K562 (cell line): ENCODE measurements around the gene C2orf76. TPM values are rescaled to one million over a fixed set of nuclear protein-coding genes. Genes with fewer than 3 reads are reported as not detected.
A peak's percentile ranks its signal among the peaks of the same experiment; 100 is the strongest.

Experiments
- ATAC-seq: fragments of 200-7000 bp; cut with Tn5 transposase; 3 replicates; pipeline ENCODE4 v1.9.1; 2020; ENCODE audit warnings: moderate library complexity
- BruUV-seq: library from RNA; stranded (reverse); fragments of 400-500 nt; replicated peaks from 2 replicates; lab custom pipeline; 2021; lab: Mats Ljungman, UMichigan
- CTCF ChIA-PET: fragments of 300-600 bp; formaldehyde crosslinking; extraction: SDS; loops from one replicate; lab custom pipeline; 2021; ENCODE audit warnings: low intra/inter-chr PET ratio; lab: Yijun Ruan, JAX
- POLR2A ChIA-PET: fragments of 300-600, 350-650 bp; sonication (Branson Sonifier 250); formaldehyde crosslinking; extraction: SDS; loops from one replicate; lab custom pipeline; 2021; ENCODE audit warnings: antibody characterized with exemption, inconsistent platforms; lab: Yijun Ruan, JAX
- DNase-seq, 4 experiments: peaks; one replicate each; pipeline versions ENCODE4 v3.0.0 to v3.0.0-alpha.2; 2011 to 2018; ENCODE audit warnings: low spot score in 3 of 4, mixed read lengths in 3 of 4; ENCODE audit errors: extremely low read depth in 1 of 4
- FAIRE-seq: peaks from 2 replicates; lab custom pipeline; 2011; peaks lifted over from hg19 to GRCh38; lab: Jason Lieb, UNC
- H2AFZ ChIP-seq: 2 replicates; pipeline ENCODE4 v1.6.0; 2011; ENCODE audit warnings: low read depth, low read length, control low read depth, inconsistent platforms
- H3K27ac ChIP-seq: fragments of 200-600 bp; 3 replicates; pipeline ENCODE4 v1.8.0; 2011; ENCODE audit warnings: low read depth, mild to moderate bottlenecking, control low read depth, inconsistent platforms, low read length, moderate library complexity, mixed read lengths; ENCODE audit errors: extremely low read depth
- H3K27me3 ChIP-seq, 2 experiments: fragments of 300-600 bp in 1 of 2; 2 replicates in 1 of 2; 3 replicates in 1 of 2; pipeline versions ENCODE4 v1.6.0 to v1.8.0; 2011; ENCODE audit warnings: inconsistent platforms in 2 of 2, low read length in 2 of 2, mild to moderate bottlenecking in 1 of 2, mixed read lengths in 1 of 2, moderate library complexity in 1 of 2; ENCODE audit not compliant: control insufficient read depth in 2 of 2, insufficient read depth in 2 of 2
- H3K36me3 ChIP-seq: fragments of 300-600 bp; 3 replicates; pipeline ENCODE4 v1.8.0; 2011; ENCODE audit warnings: mild to moderate bottlenecking, low read length, inconsistent platforms; ENCODE audit not compliant: control insufficient read depth, insufficient read depth
- H3K4me1 ChIP-seq, 2 experiments: fragments of 200-600 bp in 1 of 2; replicated peaks in 1 of 2; 2 replicates in 1 of 2; 3 replicates in 1 of 2; pipeline versions ENCODE4 v1.5.1 to v1.8.0; 2011; ENCODE audit warnings: inconsistent platforms in 2 of 2, low read length in 2 of 2, mild to moderate bottlenecking in 1 of 2, mixed read lengths in 1 of 2, moderate library complexity in 1 of 2; ENCODE audit not compliant: control insufficient read depth in 2 of 2, insufficient read depth in 2 of 2
- H3K4me2 ChIP-seq: 2 replicates; pipeline ENCODE4 v1.6.1; 2011; ENCODE audit warnings: low read length, control low read depth, inconsistent platforms, mixed read lengths; ENCODE audit not compliant: insufficient read depth
- H3K4me3 ChIP-seq: fragments of 200-600 bp; sonication (generic), shearing (Covaris generic); 2 replicates; pipeline ENCODE4 v1.5.1; 2016; ENCODE audit warnings: control low read depth, inconsistent platforms
- H3K79me2 ChIP-seq: fragments of 200-600 bp; 3 replicates; pipeline ENCODE4 v1.8.0; 2011; ENCODE audit warnings: low read length, inconsistent platforms; ENCODE audit not compliant: control insufficient read depth, insufficient read depth
- H3K9ac ChIP-seq, 2 experiments: 2 replicates each; pipeline versions ENCODE4 v1.6.0 to v1.6.1; 2011; ENCODE audit warnings: low read depth in 2 of 2, low read length in 2 of 2, control low read depth in 1 of 2, inconsistent platforms in 1 of 2, mild to moderate bottlenecking in 1 of 2, mixed read lengths in 1 of 2; ENCODE audit not compliant: insufficient read depth in 1 of 2
- H3K9me1 ChIP-seq: one replicate; pipeline ENCODE4 v1.6.0; 2011; ENCODE audit warnings: inconsistent platforms, mild to moderate bottlenecking, low read length, moderate library complexity; ENCODE audit not compliant: control insufficient read depth, insufficient read depth
- H3K9me3 ChIP-seq: replicated peaks from 2 replicates; pipeline ENCODE4 v1.5.1; 2011; ENCODE audit warnings: low read depth, low read length, inconsistent platforms; ENCODE audit not compliant: control insufficient read depth, insufficient read depth
- H4K20me1 ChIP-seq: replicated peaks from 2 replicates; pipeline ENCODE4 v1.6.1; 2011; ENCODE audit warnings: low read length, inconsistent platforms, mixed read lengths; ENCODE audit not compliant: control insufficient read depth, insufficient read depth
- ATF7 ChIP-seq: fragments of 450-650 bp; IDR thresholded peaks from 2 replicates; pipeline ENCODE4 v1.7.1; 2014; ENCODE audit warnings: mild to moderate bottlenecking, moderate library complexity
- BCL6 ChIP-seq: fragments of 250-450 bp; sonication (Bioruptor Pico); IDR thresholded peaks from 2 replicates; pipeline ENCODE4 v1.4.0; 2020
- BRF1 ChIP-seq: IDR thresholded peaks from 3 replicates; pipeline ENCODE4 v1.6.1; 2011; ENCODE audit warnings: borderline replicate concordance, mild to moderate bottlenecking; ENCODE audit not compliant: insufficient read length; ENCODE audit errors: extremely low read depth
- C11orf30 ChIP-seq: fragments of 450-650 bp; IDR thresholded peaks from 2 replicates; pipeline ENCODE4 v1.6.1; 2016; ENCODE audit warnings: low read depth, mild to moderate bottlenecking
- CHD2 ChIP-seq: IDR thresholded peaks from 2 replicates; pipeline ENCODE4 v1.6.1; 2011; ENCODE audit warnings: low read depth, low read length
- FOXA1 ChIP-seq: fragments of 450-650 bp; IDR thresholded peaks from 2 replicates; pipeline ENCODE4 v1.6.1; 2016; ENCODE audit warnings: mild to moderate bottlenecking, borderline replicate concordance
- FOXK1 ChIP-seq: sonication (generic); formaldehyde crosslinking; IDR thresholded peaks from 2 replicates; pipeline ENCODE4 v1.8.0; 2022; ENCODE audit warnings: missing genetic modification reagents, mild to moderate bottlenecking, borderline replicate concordance
- MCM2 ChIP-seq: fragments of 450-650 bp; IDR thresholded peaks from 2 replicates; pipeline ENCODE4 v1.6.1; 2017; ENCODE audit warnings: low read depth, mild to moderate bottlenecking
- MYBL2 ChIP-seq, 2 experiments: fragments of 450-650 bp in 1 of 2; sonication (generic) in 1 of 2; formaldehyde crosslinking in 1 of 2; IDR thresholded peaks; 2 replicates each; pipeline versions ENCODE4 v1.6.1 to v1.8.1; 2017 to 2022; ENCODE audit warnings: borderline replicate concordance in 1 of 2, inconsistent platforms in 1 of 2, low read depth in 1 of 2, mild to moderate bottlenecking in 1 of 2, missing genetic modification reagents in 1 of 2, moderate library complexity in 1 of 2
- NR2F6 ChIP-seq: fragments of 450-650 bp; formaldehyde crosslinking; IDR thresholded peaks from 2 replicates; pipeline ENCODE4 v1.4.0; 2020; ENCODE audit warnings: mild to moderate bottlenecking
- PRPF4 ChIP-seq: fragments of 200-400 bp; formaldehyde crosslinking; IDR thresholded peaks from one replicate; pipeline ENCODE4 v1.6.1; 2017; ENCODE audit warnings: low read length, low read depth, mild to moderate bottlenecking; ENCODE audit not compliant: insufficient read depth, poor library complexity, severe bottlenecking
- SAP30 ChIP-seq: fragments of 200-600 bp; sonication (generic); IDR thresholded peaks from 2 replicates; pipeline ENCODE4 v1.6.1; 2012; ENCODE audit warnings: borderline replicate concordance, low read depth, mild to moderate bottlenecking, moderate library complexity, low read length, control low read depth, inconsistent platforms; ENCODE audit not compliant: insufficient read depth, poor library complexity, severe bottlenecking
- SMC3 ChIP-seq: conservative IDR thresholded peaks from 2 replicates; pipeline ENCODE4 v1.6.1; 2011; ENCODE audit warnings: low read depth, low read length, improper control_type of control experiment; ENCODE audit not compliant: insufficient read depth
- TAF7 ChIP-seq: fragments of 450-650 bp; IDR thresholded peaks from 2 replicates; pipeline ENCODE4 v1.6.1; 2016; ENCODE audit warnings: missing genetic modification characterization, missing compliant biosample characterization
- ZNF23 ChIP-seq: fragments of 250-450 bp; sonication (Bioruptor Pico); IDR thresholded peaks from 2 replicates; pipeline ENCODE4 v1.4.0; 2020; ENCODE audit warnings: mild to moderate bottlenecking
- ZNF316 ChIP-seq: fragments of 450-650 bp; IDR thresholded peaks from 2 replicates; pipeline ENCODE4 v1.6.1; 2016
- WGBS: fragments of 100-300 bp; shearing (Covaris generic); methylation state at CpG from one replicate; pipeline ENCODE4 v1.1.6; 2016; ENCODE audit warnings: low coverage, mixed read lengths; ENCODE audit not compliant: insufficient coverage; ENCODE audit errors: missing lambda C conversion rate; 5-methylcytosine and 5-hydroxymethylcytosine counted together
- in situ Hi-C: fragments of 300-500 bp; cut with MboI; formaldehyde crosslinking; loops from 4 replicates; pipeline ENCODE4 v1.15.0; 2018; ENCODE audit warnings: inconsistent platforms, mixed read lengths
- intact Hi-C: fragments of 100-400 bp; cut with micrococcal nuclease; formaldehyde crosslinking; loops from 2 replicates; pipeline ENCODE4 v1.14.2; 2022
- polyA plus RNA-seq, 8 experiments: library from polyadenylated mRNA; depleted of rRNA in 4 of 8; stranded (reverse) in 5 of 8; unstranded in 3 of 8; fragments of >200 nt; fragmentation: Nextera tagmentation in 2 of 8; fragmentation: Illumina TruSeq in 1 of 8; extraction: Ambion mirVana in 2 of 8; extraction: Trizol in 1 of 8; gene quantifications; 2 replicates each; pipeline versions ENCODE4 v1.2.1 to v1.2.3, GENCODE V29; 2011 to 2014; ENCODE audit warnings: inconsistent platforms in 1 of 8, missing spikeins in 1 of 8
- total RNA-seq, 7 experiments: library from RNA; depleted of rRNA in 6 of 7; stranded (reverse); fragments of >200 nt in 6 of 7; fragmentation: Illumina TruSeq in 2 of 7; extraction: Trizol in 2 of 7; gene quantifications; 2 replicates each; pipeline versions ENCODE4 v1.2.1 to v1.2.3, GENCODE V29; 2011 to 2021; ENCODE audit warnings: low replicate concordance in 1 of 7
- TF ChIP-seq, protein P1 (sequence below): sonication (generic); formaldehyde crosslinking; IDR thresholded peaks from 2 replicates; pipeline ENCODE4 v1.8.1; 2023; ENCODE audit warnings: mild to moderate bottlenecking, missing genetic modification reagents, moderate library complexity
- TF ChIP-seq, protein P2 (sequence below): fragments of 150-350 bp; IDR thresholded peaks from 2 replicates; pipeline ENCODE4 v1.6.1; 2014; ENCODE audit warnings: low read depth, mild to moderate bottlenecking, low read length, borderline replicate concordance

Gene C2orf76
- total and polyA plus RNA-seq, 9 of the 15 experiments (the other 6 are each of a cell fraction or from before 2014, with no cell fraction given): 4.8 to 26.2 (median 14.5) TPM

DNA sequence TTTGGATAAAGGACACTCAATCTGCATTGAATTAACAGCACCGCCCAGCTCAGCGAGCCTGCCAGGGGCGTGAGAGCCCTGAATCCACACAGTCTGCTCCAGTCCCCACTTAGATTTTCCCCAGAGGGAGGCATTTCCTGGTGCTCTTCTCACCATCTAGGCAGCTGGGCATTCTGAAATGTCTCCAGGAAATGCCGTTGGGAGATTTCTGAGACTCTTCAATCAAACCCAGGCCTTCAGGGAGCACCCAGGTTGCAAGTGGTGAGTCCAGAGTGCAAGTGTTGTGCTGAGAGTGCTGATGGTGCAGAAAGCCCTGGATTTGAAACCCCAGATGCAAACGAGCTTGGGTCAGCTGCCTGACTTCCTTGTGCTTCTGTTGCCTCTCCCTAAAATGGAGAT, 41.6 kb upstream of the C2orf76 start:
- Histone ChIP-seq H3K9me3 (no peaks in the 10 kb centered on the region), H3K27me3 (peaks cover 0 to 27% of the 10 kb centered on the region in 2 experiments; a peak in 2 of 5 replicates), H4K20me1 (no peaks in the 10 kb centered on the region), H3K27ac (no peak overlapping the region), H3K36me3 (no peaks in the 10 kb centered on the region), H3K79me2 (no peaks in the 10 kb centered on the region), H3K4me2 (no peak overlapping the region), H2AFZ (no peak overlapping the region), H3K4me1 (no peaks in the 10 kb centered on the region), H3K9ac (no peak overlapping the region), H3K4me3 (no peak overlapping the region), H3K9me1 (no peaks in the 10 kb centered on the region)
- in situ Hi-C loops (loop anchor here (10.0 kb wide), 1 partner anchor 257 kb away; no protein-coding TSS in a partner anchor), intact Hi-C loops (no loop called here)
- ChIA-PET POLR2A (no interaction called here), CTCF (interaction anchor here (0.6 to 5.6 kb wide), 5 partner anchors 68 to 251 kb away, joined by 3 to 56 read pairs (median 6); no protein-coding TSS in a partner anchor)
- FAIRE-seq (no peak), DNase-seq (no peak), ATAC-seq (peak; percentile 31; the same call in 2 of the 3 replicates)
- no TSS peak for BruUV-seq
- 29% methylated on average over 5 of the region's 5 CpGs for WGBS
- TF ChIP-seq MYBL2 (IDR thresholded peaks at IDR 0.05; ENCODE audit: low read depth) (no peak), MYBL2 (CRISPR knock-in tag; IDR thresholded peaks at IDR 0.05; ENCODE audit: borderline replicate concordance) (no peak), SAP30 (no peak), ZNF316 (peak; percentile 61), ZNF23 (CRISPR knock-in tag) (no peak), TAF7 (tag) (no peak), PRPF4 (no peak), FOXK1 (CRISPR knock-in tag) (no peak), FOXA1 (no peak), CHD2 (no peak), ATF7 (no peak), SMC3 (no peak), BCL6 (CRISPR knock-in tag) (no peak), C11orf30 (0 out of 2 replicates have a peak, but pooled peaks have one; percentile 27), NR2F6 (CRISPR knock-in tag) (no peak), MCM2 (no peak), BRF1 (no peak)
- TF ChIP-seq, protein P1, sequence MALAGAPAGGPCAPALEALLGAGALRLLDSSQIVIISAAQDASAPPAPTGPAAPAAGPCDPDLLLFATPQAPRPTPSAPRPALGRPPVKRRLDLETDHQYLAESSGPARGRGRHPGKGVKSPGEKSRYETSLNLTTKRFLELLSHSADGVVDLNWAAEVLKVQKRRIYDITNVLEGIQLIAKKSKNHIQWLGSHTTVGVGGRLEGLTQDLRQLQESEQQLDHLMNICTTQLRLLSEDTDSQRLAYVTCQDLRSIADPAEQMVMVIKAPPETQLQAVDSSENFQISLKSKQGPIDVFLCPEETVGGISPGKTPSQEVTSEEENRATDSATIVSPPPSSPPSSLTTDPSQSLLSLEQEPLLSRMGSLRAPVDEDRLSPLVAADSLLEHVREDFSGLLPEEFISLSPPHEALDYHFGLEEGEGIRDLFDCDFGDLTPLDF (CRISPR knock-in tag): no peak
- TF ChIP-seq, protein P2, sequence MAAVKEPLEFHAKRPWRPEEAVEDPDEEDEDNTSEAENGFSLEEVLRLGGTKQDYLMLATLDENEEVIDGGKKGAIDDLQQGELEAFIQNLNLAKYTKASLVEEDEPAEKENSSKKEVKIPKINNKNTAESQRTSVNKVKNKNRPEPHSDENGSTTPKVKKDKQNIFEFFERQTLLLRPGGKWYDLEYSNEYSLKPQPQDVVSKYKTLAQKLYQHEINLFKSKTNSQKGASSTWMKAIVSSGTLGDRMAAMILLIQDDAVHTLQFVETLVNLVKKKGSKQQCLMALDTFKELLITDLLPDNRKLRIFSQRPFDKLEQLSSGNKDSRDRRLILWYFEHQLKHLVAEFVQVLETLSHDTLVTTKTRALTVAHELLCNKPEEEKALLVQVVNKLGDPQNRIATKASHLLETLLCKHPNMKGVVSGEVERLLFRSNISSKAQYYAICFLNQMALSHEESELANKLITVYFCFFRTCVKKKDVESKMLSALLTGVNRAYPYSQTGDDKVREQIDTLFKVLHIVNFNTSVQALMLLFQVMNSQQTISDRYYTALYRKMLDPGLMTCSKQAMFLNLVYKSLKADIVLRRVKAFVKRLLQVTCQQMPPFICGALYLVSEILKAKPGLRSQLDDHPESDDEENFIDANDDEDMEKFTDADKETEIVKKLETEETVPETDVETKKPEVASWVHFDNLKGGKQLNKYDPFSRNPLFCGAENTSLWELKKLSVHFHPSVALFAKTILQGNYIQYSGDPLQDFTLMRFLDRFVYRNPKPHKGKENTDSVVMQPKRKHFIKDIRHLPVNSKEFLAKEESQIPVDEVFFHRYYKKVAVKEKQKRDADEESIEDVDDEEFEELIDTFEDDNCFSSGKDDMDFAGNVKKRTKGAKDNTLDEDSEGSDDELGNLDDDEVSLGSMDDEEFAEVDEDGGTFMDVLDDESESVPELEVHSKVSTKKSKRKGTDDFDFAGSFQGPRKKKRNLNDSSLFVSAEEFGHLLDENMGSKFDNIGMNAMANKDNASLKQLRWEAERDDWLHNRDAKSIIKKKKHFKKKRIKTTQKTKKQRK: no peak
